HG03521 (cell line): ENCODE data around the gene ABCA5.

Source experiments
- ATAC-seq: cut with Tn5 transposase; IDR thresholded peaks from one replicate; pipeline ENCODE4 v1.9.1; 2021; ENCODE audit warnings: mild to moderate bottlenecking, moderate library complexity; ENCODE audit not compliant: unreplicated experiment

The ABCA5 gene

GRCh38 chr17:69267219-69267618 is 59.7 kb downstream of the ABCA5 start:
- no peak for ATAC-seq

GRCh38 chr17:69265873-69266272 is 61.1 kb downstream of the ABCA5 start:
- no peak for ATAC-seq

- no peak for ATAC-seq
Observed at GRCh38 chr17:69254187-69254586, 72.7 kb downstream of the ABCA5 start.

GRCh38 chr17:69250641-69251040 is 76.3 kb downstream of the ABCA5 start:
- ATAC-seq: no peak

- no peak for ATAC-seq
Observed at GRCh38 chr17:69246726-69247375, 80.1 kb downstream of the ABCA5 start.

GRCh38 chr17:69246202-69246601 is 80.7 kb downstream of the ABCA5 start:
- ATAC-seq: no peak

- no peak for ATAC-seq
Observed at GRCh38 chr17:69245617-69246016, 81.3 kb downstream of the ABCA5 start.

GRCh38 chr17:69239611-69240600 is 87.0 kb downstream of the ABCA5 start:
- ATAC-seq: no peak

- ATAC-seq: no peak
Observed at GRCh38 chr17:69236946-69237345, 90.0 kb downstream of the ABCA5 start.

- no peak for ATAC-seq
Observed at GRCh38 chr17:69236464-69236863, 90.5 kb downstream of the ABCA5 start.

GRCh38 chr17:69235338-69236058 is 91.4 kb downstream of the ABCA5 start:
- ATAC-seq: peak; percentile 97

GRCh38 chr17:69232650-69233049 is 94.3 kb downstream of the ABCA5 start:
- no peak for ATAC-seq

- no peak for ATAC-seq
Observed at GRCh38 chr17:69231521-69231920, 95.4 kb downstream of the ABCA5 start.

GRCh38 chr17:69230939-69231338 is 96.0 kb downstream of the ABCA5 start:
- ATAC-seq: no peak

- no peak for ATAC-seq
Observed at GRCh38 chr17:69228576-69228975, 98.4 kb downstream of the ABCA5 start, which contains the start of gene ABCA10. Gene ABCA10 (minus strand): TSS chr17:69228824. CDS start chr17:69225358, 3,466 bp downstream.

- ATAC-seq: no peak
Observed at GRCh38 chr17:69228018-69228417, 98.9 kb downstream of the ABCA5 start.

- ATAC-seq: no peak
Observed at GRCh38 chr17:69227541-69227940, 99.4 kb downstream of the ABCA5 start.

GRCh38 chr17:69223809-69224208 is 103.1 kb downstream of the ABCA5 start:
- peak; percentile 98 for ATAC-seq

GRCh38 chr17:69222707-69223258 is 104.2 kb downstream of the ABCA5 start:
- no peak for ATAC-seq

- no peak for ATAC-seq
Observed at GRCh38 chr17:69220098-69220497, 106.8 kb downstream of the ABCA5 start.

- ATAC-seq: no peak
Observed at GRCh38 chr17:69218986-69219385, 107.9 kb downstream of the ABCA5 start.
